GM23338 (cell line): ENCODE data around the gene PYCR2.

Experiments
- EZH2 ChIP-seq: fragments of 200-600 bp; sonication (generic); IDR thresholded peaks from one replicate; pipeline ENCODE4 v1.8.0; 2017; ENCODE audit warnings: antibody characterized with exemption, mild to moderate bottlenecking, low read depth; ENCODE audit not compliant: unreplicated experiment
- EZH2phosphoT487 ChIP-seq: fragments of 200-600 bp; sonication (generic); IDR thresholded peaks from one replicate; pipeline ENCODE4 v1.8.1; 2018; ENCODE audit warnings: antibody characterized with exemption; ENCODE audit not compliant: unreplicated experiment
- POLR2AphosphoS5 ChIP-seq: IDR thresholded peaks from 2 replicates; pipeline ENCODE4 v1.6.1; 2016; ENCODE audit warnings: antibody characterized with exemption, low read depth
- TF ChIP-seq, protein P1 (sequence below), 2 experiments: fragments of 200-600 bp in 1 of 2; sonication (generic) in 1 of 2; conservative IDR thresholded peaks; 2 replicates each; pipeline versions ENCODE4 v1.5.1 to v1.6.1; 2016 to 2017; ENCODE audit warnings: antibody characterized with exemption in 2 of 2, low read depth in 2 of 2, mild to moderate bottlenecking in 2 of 2, moderate library complexity in 1 of 2

DNA sequence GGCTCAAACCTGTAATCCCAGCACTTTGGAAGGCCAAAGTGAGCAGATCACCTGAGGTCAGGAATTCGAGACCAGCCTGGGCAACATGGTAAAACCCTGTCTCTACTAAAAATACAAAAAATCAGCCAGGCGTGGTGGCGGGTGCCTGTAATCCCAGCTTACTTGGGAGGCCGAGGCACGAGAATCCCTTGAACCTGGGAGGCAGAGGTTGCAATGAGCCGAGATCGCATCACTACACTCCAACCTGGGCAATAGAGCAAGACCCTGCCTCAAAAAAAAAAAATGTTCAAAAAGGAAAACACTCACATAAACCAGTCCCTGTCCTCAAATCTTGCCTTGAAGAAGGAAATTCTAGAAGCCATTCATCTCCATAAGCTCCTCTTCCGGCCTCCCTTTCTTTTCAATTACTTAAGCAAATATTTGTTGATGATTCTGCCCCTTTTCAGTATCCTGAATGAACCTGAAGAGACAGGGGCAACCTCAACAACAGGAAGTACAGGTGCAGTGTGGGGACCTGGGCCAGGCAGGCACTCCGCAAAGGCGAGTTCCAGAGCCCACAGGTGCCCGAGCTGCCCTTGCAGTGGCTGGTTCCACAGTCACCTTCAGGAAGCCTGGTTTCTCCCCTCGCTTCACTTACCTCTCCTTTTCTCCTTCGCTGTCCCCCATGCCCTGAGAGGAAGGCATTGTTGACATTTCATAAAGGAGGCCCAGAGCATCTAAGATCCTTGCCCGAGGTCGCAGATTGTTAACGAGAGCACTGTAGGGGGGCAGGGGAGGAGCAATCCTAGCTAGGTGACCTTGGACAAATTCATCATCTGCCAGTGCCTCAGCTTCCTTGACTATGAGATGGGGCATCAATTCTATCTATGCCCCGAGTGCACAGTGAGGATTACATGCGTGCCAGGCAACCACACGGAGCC is 26.2 kb downstream of the PYCR2 start:
- TF ChIP-seq, protein P1, sequence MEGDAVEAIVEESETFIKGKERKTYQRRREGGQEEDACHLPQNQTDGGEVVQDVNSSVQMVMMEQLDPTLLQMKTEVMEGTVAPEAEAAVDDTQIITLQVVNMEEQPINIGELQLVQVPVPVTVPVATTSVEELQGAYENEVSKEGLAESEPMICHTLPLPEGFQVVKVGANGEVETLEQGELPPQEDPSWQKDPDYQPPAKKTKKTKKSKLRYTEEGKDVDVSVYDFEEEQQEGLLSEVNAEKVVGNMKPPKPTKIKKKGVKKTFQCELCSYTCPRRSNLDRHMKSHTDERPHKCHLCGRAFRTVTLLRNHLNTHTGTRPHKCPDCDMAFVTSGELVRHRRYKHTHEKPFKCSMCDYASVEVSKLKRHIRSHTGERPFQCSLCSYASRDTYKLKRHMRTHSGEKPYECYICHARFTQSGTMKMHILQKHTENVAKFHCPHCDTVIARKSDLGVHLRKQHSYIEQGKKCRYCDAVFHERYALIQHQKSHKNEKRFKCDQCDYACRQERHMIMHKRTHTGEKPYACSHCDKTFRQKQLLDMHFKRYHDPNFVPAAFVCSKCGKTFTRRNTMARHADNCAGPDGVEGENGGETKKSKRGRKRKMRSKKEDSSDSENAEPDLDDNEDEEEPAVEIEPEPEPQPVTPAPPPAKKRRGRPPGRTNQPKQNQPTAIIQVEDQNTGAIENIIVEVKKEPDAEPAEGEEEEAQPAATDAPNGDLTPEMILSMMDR (conservative IDR thresholded peaks at IDR 0.05; ENCODE audit: low read depth in 2 of 2): no peak
- TF ChIP-seq POLR2AphosphoS5 (no peak), EZH2phosphoT487 (no peak), EZH2 (no peak)
